Activated CD4-positive, alpha-beta memory T cell treated with anti-CD3 and anti-CD28 coated beads, Interleukin-2, amount 10 ng/mL, durations not matched to agents 7 days and 5 days (primary cell): ENCODE data around the gene EXOG. TPM values are rescaled to one million over a fixed set of nuclear protein-coding genes. Genes with fewer than 3 reads are reported as not detected.

Experiments used
- CTCF ChIA-PET: fragments of 350-600 bp; sonication (Branson Sonifier 250); formaldehyde crosslinking; loops from one replicate; lab custom pipeline; 2021; ENCODE audit warnings: antibody characterized with exemption, inconsistent platforms; lab: Charles Lee
- POLR2A ChIA-PET: fragments of 350-600 bp; sonication (Branson Sonifier 250); formaldehyde crosslinking; loops from one replicate; lab custom pipeline; 2021; ENCODE audit warnings: antibody characterized with exemption; lab: Charles Lee
- DNase-seq: peaks from one replicate; pipeline ENCODE4 v3.0.0-alpha.2; 2020
- H3K27ac Mint-ChIP-seq: one replicate; pipeline ENCODE4 v1.8.0; 2021; ENCODE audit warnings: mild to moderate bottlenecking, mixed read lengths
- H3K27me3 Mint-ChIP-seq: one replicate; pipeline ENCODE4 v1.8.0; 2021; ENCODE audit warnings: mixed read lengths
- H3K36me3 Mint-ChIP-seq: one replicate; pipeline ENCODE4 v1.8.0; 2021; ENCODE audit warnings: low read depth, mixed read lengths
- H3K4me1 Mint-ChIP-seq: one replicate; pipeline ENCODE4 v1.8.0; 2021; ENCODE audit warnings: mixed read lengths
- H3K4me3 Mint-ChIP-seq: one replicate; pipeline ENCODE4 v1.8.0; 2021; ENCODE audit warnings: mild to moderate bottlenecking, mixed read lengths
- H3K9me3 Mint-ChIP-seq: one replicate; pipeline ENCODE4 v1.8.0; 2021; ENCODE audit warnings: mixed read lengths
- total RNA-seq, 2 experiments: library from RNA; stranded (reverse); gene quantifications; one replicate each; pipeline ENCODE4 v1.2.3, GENCODE V29; 2021

Gene EXOG
- total RNA-seq, 2 experiments from 2014 or later: 17.8 to 19.0 TPM

GRCh38 chr3:38543586-38543985 lies 47.4 kb downstream of the EXOG start:
- CTCF ChIA-PET: no interaction called here
- Mint-ChIP-seq H3K27ac (no peak overlapping the region), H3K27me3 (peaks cover 2% of the 10 kb centered on the region), H3K9me3 (no peaks in the 10 kb centered on the region), H3K4me1 (no peaks in the 10 kb centered on the region), H3K36me3 (no peaks in the 10 kb centered on the region), H3K4me3 (no peak overlapping the region)
- DNase-seq: no peak
- POLR2A ChIA-PET: no interaction called here

GRCh38 chr3:38544926-38545325 lies 48.8 kb downstream of the EXOG start:
- no peak overlapping the region for H3K27ac Mint-ChIP-seq
- no peak overlapping the region for H3K4me3 Mint-ChIP-seq
- peaks cover 2% of the 10 kb centered on the region for H3K27me3 Mint-ChIP-seq
- ChIA-PET POLR2A (no interaction called here), CTCF (interaction anchor here (1.1 kb wide), 1 partner anchor 106 kb away, joined by 3 read pairs; no protein-coding TSS in a partner anchor)
- no peaks in the 10 kb centered on the region for H3K9me3 Mint-ChIP-seq
- H3K36me3 Mint-ChIP-seq: no peaks in the 10 kb centered on the region
- peak; percentile 14 for DNase-seq
- no peaks in the 10 kb centered on the region for H3K4me1 Mint-ChIP-seq

GRCh38 chr3:38545550-38545949 lies 49.4 kb downstream of the EXOG start:
- ChIA-PET POLR2A (no interaction called here), CTCF (no interaction called here)
- Mint-ChIP-seq H3K4me3 (no peak overlapping the region), H3K36me3 (no peaks in the 10 kb centered on the region), H3K27ac (no peak overlapping the region), H3K27me3 (peaks cover 2% of the 10 kb centered on the region), H3K4me1 (no peaks in the 10 kb centered on the region), H3K9me3 (no peaks in the 10 kb centered on the region)
- DNase-seq: no peak

- CTCF ChIA-PET: no interaction called here
- peak; percentile 12 for DNase-seq
- no peaks in the 10 kb centered on the region for H3K36me3 Mint-ChIP-seq
- POLR2A ChIA-PET: no interaction called here
- H3K4me1 Mint-ChIP-seq: no peaks in the 10 kb centered on the region
- peaks cover 2% of the 10 kb centered on the region for H3K27me3 Mint-ChIP-seq
- no peak overlapping the region for H3K27ac Mint-ChIP-seq
- no peaks in the 10 kb centered on the region for H3K9me3 Mint-ChIP-seq
- H3K4me3 Mint-ChIP-seq: no peak overlapping the region
Observed at GRCh38 chr3:38545983-38546382, 49.8 kb downstream of the EXOG start.

- Mint-ChIP-seq H3K36me3 (no peaks in the 10 kb centered on the region), H3K27me3 (peaks cover 2% of the 10 kb centered on the region), H3K27ac (no peak overlapping the region), H3K4me3 (no peak overlapping the region), H3K4me1 (no peaks in the 10 kb centered on the region), H3K9me3 (no peaks in the 10 kb centered on the region)
- peak; percentile 9 for DNase-seq
- CTCF ChIA-PET: interaction anchor here (1.7 kb wide), 1 partner anchor 27 kb away, joined by 5 read pairs; no protein-coding TSS in a partner anchor
- POLR2A ChIA-PET: no interaction called here
Observed at GRCh38 chr3:38548154-38548931, 52.2 kb downstream of the EXOG start.

- peak; percentile 12 for DNase-seq
- H3K4me1 Mint-ChIP-seq: no peaks in the 10 kb centered on the region
- H3K4me3 Mint-ChIP-seq: no peak overlapping the region
- H3K27me3 Mint-ChIP-seq: peaks cover 2% of the 10 kb centered on the region
- ChIA-PET POLR2A (no interaction called here), CTCF (no interaction called here)
- no peaks in the 10 kb centered on the region for H3K9me3 Mint-ChIP-seq
- H3K27ac Mint-ChIP-seq: no peak overlapping the region
- H3K36me3 Mint-ChIP-seq: no peaks in the 10 kb centered on the region
Observed at GRCh38 chr3:38549082-38549481, 52.9 kb downstream of the EXOG start.

GRCh38 chr3:38549486-38549885 lies 53.3 kb downstream of the EXOG start:
- CTCF ChIA-PET: no interaction called here
- Mint-ChIP-seq H3K27me3 (peaks cover 2% of the 10 kb centered on the region), H3K9me3 (no peaks in the 10 kb centered on the region), H3K27ac (no peak overlapping the region), H3K4me1 (no peaks in the 10 kb centered on the region), H3K36me3 (no peaks in the 10 kb centered on the region), H3K4me3 (no peak overlapping the region)
- POLR2A ChIA-PET: no interaction called here
- DNase-seq: peak; percentile 12

GRCh38 chr3:38549957-38550840 lies 54.1 kb downstream of the EXOG start:
- peak; percentile 11 for DNase-seq
- no peaks in the 10 kb centered on the region for H3K36me3 Mint-ChIP-seq
- CTCF ChIA-PET: no interaction called here
- H3K4me3 Mint-ChIP-seq: no peak overlapping the region
- no peaks in the 10 kb centered on the region for H3K4me1 Mint-ChIP-seq
- no peak overlapping the region for H3K27ac Mint-ChIP-seq
- H3K27me3 Mint-ChIP-seq: peaks cover 2% of the 10 kb centered on the region
- no peaks in the 10 kb centered on the region for H3K9me3 Mint-ChIP-seq
- POLR2A ChIA-PET: no interaction called here

GRCh38 chr3:38551026-38551832 lies 55.1 kb downstream of the EXOG start:
- no peaks in the 10 kb centered on the region for H3K4me1 Mint-ChIP-seq
- CTCF ChIA-PET: no interaction called here
- no peak overlapping the region for H3K4me3 Mint-ChIP-seq
- no peaks in the 10 kb centered on the region for H3K27me3 Mint-ChIP-seq
- no peaks in the 10 kb centered on the region for H3K9me3 Mint-ChIP-seq
- H3K27ac Mint-ChIP-seq: no peak overlapping the region
- POLR2A ChIA-PET: no interaction called here
- DNase-seq: peak; percentile 9
- H3K36me3 Mint-ChIP-seq: no peaks in the 10 kb centered on the region

GRCh38 chr3:38552364-38552763 lies 56.2 kb downstream of the EXOG start:
- DNase-seq: no peak
- CTCF ChIA-PET: no interaction called here
- Mint-ChIP-seq H3K27me3 (peaks cover 3% of the 10 kb centered on the region), H3K27ac (no peak overlapping the region), H3K36me3 (no peaks in the 10 kb centered on the region), H3K4me3 (no peak overlapping the region), H3K9me3 (no peaks in the 10 kb centered on the region), H3K4me1 (no peaks in the 10 kb centered on the region)
- POLR2A ChIA-PET: no interaction called here

- Mint-ChIP-seq H3K27ac (no peak overlapping the region), H3K4me3 (no peak overlapping the region), H3K36me3 (no peaks in the 10 kb centered on the region), H3K4me1 (no peaks in the 10 kb centered on the region), H3K27me3 (peaks cover 3% of the 10 kb centered on the region), H3K9me3 (no peaks in the 10 kb centered on the region)
- ChIA-PET POLR2A (no interaction called here), CTCF (interaction anchor here (1.0 kb wide), 1 partner anchor 32 kb away, joined by 4 read pairs; no protein-coding TSS in a partner anchor)
- DNase-seq: no peak
Observed at GRCh38 chr3:38553071-38553470, 56.9 kb downstream of the EXOG start.

GRCh38 chr3:38554127-38554827 lies 58.1 kb downstream of the EXOG start:
- Mint-ChIP-seq H3K4me3 (no peak overlapping the region), H3K4me1 (no peaks in the 10 kb centered on the region), H3K36me3 (no peaks in the 10 kb centered on the region), H3K27ac (no peak overlapping the region), H3K27me3 (peaks cover 3% of the 10 kb centered on the region), H3K9me3 (no peaks in the 10 kb centered on the region)
- ChIA-PET POLR2A (no interaction called here), CTCF (interaction anchor here (1.0 kb wide), 1 partner anchor 33 kb away, joined by 4 read pairs; no protein-coding TSS in a partner anchor)
- DNase-seq: peak; percentile 10
